Measurements from ENCODE around the gene PCDH9. TPM values are rescaled to one million over a fixed set of nuclear protein-coding genes. Genes with fewer than 3 reads are reported as not detected.

PCDH9 gene
- polyA plus RNA-seq, 3 donors = 0.03 TPM; not detected in 1

DNA sequence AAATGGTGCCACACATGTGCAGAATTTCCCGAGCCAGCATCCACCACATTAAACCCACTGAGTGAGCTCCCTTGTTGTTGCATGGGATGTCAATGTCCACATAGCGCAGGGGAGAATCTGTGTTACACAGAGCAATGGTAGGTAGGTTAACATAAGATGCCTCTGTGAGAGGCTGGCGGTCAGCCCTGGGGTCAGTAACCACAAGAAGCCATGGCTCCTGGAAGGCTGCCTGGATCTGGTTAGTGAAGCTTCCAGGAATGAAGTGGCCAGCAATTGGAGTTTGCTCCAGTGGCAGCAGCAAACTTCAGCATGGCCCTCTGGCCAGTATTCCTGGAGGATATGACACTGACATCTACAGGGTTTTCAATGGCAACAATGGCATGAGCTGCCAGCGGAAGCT, 37.0 kb upstream of the PCDH9 start:
- Histone ChIP-seq H3K4me3 (replicated peaks in 1 of 3; ENCODE audit: low read depth in 2 of 3, low read length in 3 of 3) (no peak overlapping the region), H3K27me3 (ENCODE audit: control insufficient read depth in 2 of 2, insufficient read depth in 2 of 2, low read length in 2 of 2) (no peaks in the 10 kb centered on the region), H3K4me2 (replicated peaks; ENCODE audit: extremely low read depth, low read length, poor library complexity, severe bottlenecking) (no peak overlapping the region), H2AFZ (ENCODE audit: insufficient read depth, low read depth, low read length, poor library complexity, severe bottlenecking) (no peak overlapping the region), H3K9ac (ENCODE audit: insufficient read depth, low read length, poor library complexity, severe bottlenecking) (no peak overlapping the region), H4K20me1 (ENCODE audit: insufficient read depth, low read length) (no peaks in the 10 kb centered on the region), H3K9me3 (replicated peaks in 1 of 2; ENCODE audit: control insufficient read depth in 1 of 2, insufficient read depth in 1 of 2, low read length in 2 of 2) (no peaks in the 10 kb centered on the region), H3K4me1 (ENCODE audit: control insufficient read depth in 1 of 2, insufficient read depth in 2 of 2, low read length in 2 of 2) (no peaks in the 10 kb centered on the region), H3K36me3 (replicated peaks in 1 of 2; ENCODE audit: control insufficient read depth in 1 of 2, insufficient read depth in 2 of 2, low read length in 2 of 2) (no peaks in the 10 kb centered on the region), H3K27ac (ENCODE audit: low read depth in 1 of 2, low read length in 2 of 2) (no peak overlapping the region), H3K79me2 (ENCODE audit: insufficient read depth, low read length) (no peaks in the 10 kb centered on the region)
- no peak for DNase-seq
- peak overlapping the region in 1 of 2 donors; percentile 32 for H3K4me3 Mint-ChIP-seq
- peaks cover 0 to 3% (median 2%) of the 10 kb centered on the region in 7 donors for H3K9me3 Mint-ChIP-seq
- no peaks in the 10 kb centered on the region for H3K4me1 Mint-ChIP-seq
- intact Hi-C loops (cut with micrococcal nuclease) = no loop called here
- no peaks in the 10 kb centered on the region for H3K36me3 Mint-ChIP-seq
- H3K27ac Mint-ChIP-seq = no peak overlapping the region
- no peak for TF ChIP-seq CTCF (IDR thresholded peaks at IDR 0.05)
- WGBS (ENCODE audit: insufficient coverage) = 90% methylated on average over 2 of the region's 4 CpGs
- no peaks in the 10 kb centered on the region for H3K27me3 Mint-ChIP-seq (ENCODE audit: low read depth in 3 of 3)

- Mint-ChIP-seq H3K27me3 (ENCODE audit: low read depth in 3 of 3) (no peaks in the 10 kb centered on the region), H3K4me3 (no peak overlapping the region), H3K27ac (no peak overlapping the region), H3K4me1 (no peaks in the 10 kb centered on the region), H3K36me3 (no peaks in the 10 kb centered on the region), H3K9me3 (peaks cover 0 to 3% (median 0%) of the 10 kb centered on the region in 7 donors)
- no peak for DNase-seq
- no peaks in the 10 kb centered on the region for H3K4me1 ChIP-seq (ENCODE audit: control insufficient read depth in 1 of 2, insufficient read depth in 2 of 2, low read length in 2 of 2)
- no peaks in the 10 kb centered on the region for H3K79me2 ChIP-seq (ENCODE audit: insufficient read depth, low read length)
- no peak overlapping the region for H3K9ac ChIP-seq (ENCODE audit: insufficient read depth, low read length, poor library complexity, severe bottlenecking)
- TF ChIP-seq CTCF (IDR thresholded peaks at IDR 0.05) = no peak
- no peak overlapping the region for H3K27ac ChIP-seq (ENCODE audit: low read depth in 1 of 2, low read length in 2 of 2)
- WGBS (ENCODE audit: insufficient coverage) = no CpG with 5 or more reads among the region's 5 CpGs
- H3K36me3 ChIP-seq (replicated peaks in 1 of 2; ENCODE audit: control insufficient read depth in 1 of 2, insufficient read depth in 2 of 2, low read length in 2 of 2) = no peaks in the 10 kb centered on the region
- intact Hi-C loops (cut with micrococcal nuclease) = no loop called here
- no peak overlapping the region for H2AFZ ChIP-seq (ENCODE audit: insufficient read depth, low read depth, low read length, poor library complexity, severe bottlenecking)
- H3K4me3 ChIP-seq (replicated peaks in 1 of 3; ENCODE audit: low read depth in 2 of 3, low read length in 3 of 3) = no peak overlapping the region
- no peaks in the 10 kb centered on the region for H3K27me3 ChIP-seq (ENCODE audit: control insufficient read depth in 2 of 2, insufficient read depth in 2 of 2, low read length in 2 of 2)
- no peaks in the 10 kb centered on the region for H4K20me1 ChIP-seq (ENCODE audit: insufficient read depth, low read length)
- H3K9me3 ChIP-seq (replicated peaks in 1 of 2; ENCODE audit: control insufficient read depth in 1 of 2, insufficient read depth in 1 of 2, low read length in 2 of 2) = no peaks in the 10 kb centered on the region
- no peak overlapping the region for H3K4me2 ChIP-seq (replicated peaks; ENCODE audit: extremely low read depth, low read length, poor library complexity, severe bottlenecking)
Observed at GRCh38 chr13:67259208-67259607, 29.1 kb upstream of the PCDH9 start.
